Activated naive CD4-positive, alpha-beta T cell treated with anti-CD3 and anti-CD28 coated beads, Interleukin-2, amount 10 ng/mL, durations not matched to agents 5 hours and 36 hours (primary cell): ENCODE measurements around the gene LRIG1. TPM values are rescaled to one million over a fixed set of nuclear protein-coding genes. Genes with fewer than 3 reads are reported as not detected.

ENCODE experiments used
- total RNA-seq, 2 experiments: library from RNA; stranded (reverse); gene quantifications; one replicate each; pipeline ENCODE4 v1.2.3, GENCODE V29; 2021

LRIG1 gene
- 10 to 100 TPM; 29.1 to 33.1 TPM for total RNA-seq

GRCh38 chr3:66500576-66501482 is at the start of gene LRIG1:
Gene LRIG1 (minus strand): TSS chr3:66501022. CDS start chr3:66500407, 615 bp downstream.

